CD8-positive, alpha-beta memory T cell (primary cell): ENCODE results near the gene DTWD2. TPM values are rescaled to one million over a fixed set of nuclear protein-coding genes. Genes with fewer than 3 reads are reported as not detected.

Source experiments
- CTCF ChIA-PET: fragments of 350-600 bp; sonication (Branson Sonifier 250); formaldehyde crosslinking; loops from one replicate; lab custom pipeline; 2021; ENCODE audit warnings: antibody characterized with exemption; lab: Charles Lee
- POLR2A ChIA-PET: fragments of 350-600 bp; sonication (Branson Sonifier 250); formaldehyde crosslinking; loops from one replicate; lab custom pipeline; 2021; ENCODE audit warnings: antibody characterized with exemption; lab: Charles Lee
- DNase-seq, 5 donors: peaks; one replicate each; pipeline versions ENCODE4 v3.0.0 to v3.0.0-alpha.2; 2020 to 2022; ENCODE audit warnings: mixed read lengths in 1 of 5
- H3K27ac ChIP-seq: one replicate; pipeline ENCODE4 v1.7.0; 2013; ENCODE audit warnings: low read depth, mild to moderate bottlenecking, low read length, moderate library complexity
- H3K27me3 ChIP-seq: 2 replicates; pipeline ENCODE4 v1.7.0; 2013; ENCODE audit warnings: low read length, mild to moderate bottlenecking; ENCODE audit not compliant: insufficient read depth, poor library complexity, severe bottlenecking
- H3K36me3 ChIP-seq: 2 replicates; pipeline ENCODE4 v1.7.0; 2013; ENCODE audit warnings: mild to moderate bottlenecking, low read length, moderate library complexity; ENCODE audit not compliant: insufficient read depth
- H3K4me1 ChIP-seq: 2 replicates; pipeline ENCODE4 v1.7.0; 2013; ENCODE audit warnings: mild to moderate bottlenecking, low read length, moderate library complexity; ENCODE audit not compliant: insufficient read depth
- H3K4me3 ChIP-seq: 2 replicates; pipeline ENCODE4 v1.7.0; 2013; ENCODE audit warnings: mild to moderate bottlenecking, low read length
- H3K9me3 ChIP-seq: 2 replicates; pipeline ENCODE4 v1.7.0; 2013; ENCODE audit warnings: mild to moderate bottlenecking, low read length
- H3K27ac Mint-ChIP-seq, 8 donors: one replicate each; pipeline ENCODE4 v1.8.0; 2020 to 2021; ENCODE audit warnings: mixed read lengths in 8 of 8, mild to moderate bottlenecking in 6 of 8, inconsistent platforms in 3 of 8, moderate library complexity in 3 of 8
- H3K27me3 Mint-ChIP-seq, 2 donors: one replicate each; pipeline ENCODE4 v1.8.0; 2020 to 2021; ENCODE audit warnings: mixed read lengths in 2 of 2, mild to moderate bottlenecking in 1 of 2, moderate library complexity in 1 of 2
- H3K36me3 Mint-ChIP-seq, 3 donors: one replicate each; pipeline ENCODE4 v1.8.0; 2020 to 2021; ENCODE audit warnings: mixed read lengths in 3 of 3, inconsistent platforms in 1 of 3, mild to moderate bottlenecking in 1 of 3
- H3K4me1 Mint-ChIP-seq, 3 donors: one replicate each; pipeline ENCODE4 v1.8.0; 2020 to 2021; ENCODE audit warnings: mixed read lengths in 3 of 3, inconsistent platforms in 1 of 3, mild to moderate bottlenecking in 1 of 3
- H3K4me3 Mint-ChIP-seq, 7 donors: one replicate each; pipeline ENCODE4 v1.8.0; 2020 to 2021; ENCODE audit warnings: mixed read lengths in 7 of 7, mild to moderate bottlenecking in 6 of 7, moderate library complexity in 4 of 7, inconsistent platforms in 2 of 7
- H3K9me3 Mint-ChIP-seq, 5 donors: one replicate each; pipeline ENCODE4 v1.8.0; 2020 to 2022; ENCODE audit warnings: mixed read lengths in 5 of 5, mild to moderate bottlenecking in 3 of 5, moderate library complexity in 2 of 5, inconsistent platforms in 1 of 5
- polyA plus RNA-seq: library from polyadenylated mRNA; unstranded; fragments of 300-500 nt; fragmentation: Illumina TruSeq; gene quantifications from one replicate; pipeline ENCODE4 v1.2.3, GENCODE V29; 2021
- total RNA-seq, 2 experiments: library from RNA; stranded (reverse); gene quantifications; one replicate each; pipeline ENCODE4 v1.2.3, GENCODE V29; 2021

The DTWD2 gene
- total and polyA plus RNA-seq, 3 experiments from 2014 or later: 3.3 to 4.2 (median 3.7) TPM

- POLR2A ChIA-PET: no interaction called here
- CTCF ChIA-PET: no interaction called here
- no peaks in the 10 kb centered on the region for H3K36me3 ChIP-seq
- peaks cover 0 to 4% (median 0%) of the 10 kb centered on the region in 3 donors for H3K36me3 Mint-ChIP-seq
- no peaks in the 10 kb centered on the region for H3K9me3 Mint-ChIP-seq
- H3K27me3 Mint-ChIP-seq: peaks cover 0 to 3% of the 10 kb centered on the region in 2 donors
- no peaks in the 10 kb centered on the region for H3K4me1 Mint-ChIP-seq
- no peak overlapping the region for H3K4me3 Mint-ChIP-seq
- H3K27ac ChIP-seq: no peak overlapping the region
- H3K4me1 ChIP-seq: no peaks in the 10 kb centered on the region
- H3K27me3 ChIP-seq: no peaks in the 10 kb centered on the region
- H3K4me3 ChIP-seq: no peak overlapping the region
- H3K9me3 ChIP-seq: no peaks in the 10 kb centered on the region
- H3K27ac Mint-ChIP-seq: no peak overlapping the region
- DNase-seq: no peak
These were observed 199.0 kb downstream of the DTWD2 start for GRCh38 chr5:118789366-118789765.

DNA sequence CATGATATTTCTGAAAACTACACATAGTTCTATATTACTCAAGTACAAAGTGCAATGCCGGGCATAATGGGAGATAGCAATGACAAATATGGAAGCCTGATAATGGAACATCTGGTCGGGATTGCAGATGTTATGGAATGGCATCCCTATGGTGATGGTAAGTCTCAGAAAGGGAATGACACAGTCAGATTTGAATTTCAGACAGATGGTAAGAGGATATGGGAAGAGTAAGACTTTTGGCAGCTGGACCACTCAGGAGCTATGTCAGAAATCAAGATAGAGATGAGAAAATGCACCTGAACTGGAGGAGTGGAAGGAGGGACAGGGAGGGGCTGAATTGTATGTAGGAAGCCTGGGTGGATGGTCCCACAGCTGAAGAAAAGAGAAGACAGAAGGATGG, 200.0 kb downstream of the DTWD2 start:
- peaks cover 0 to 3% of the 10 kb centered on the region in 2 donors for H3K27me3 Mint-ChIP-seq
- CTCF ChIA-PET: no interaction called here
- Histone ChIP-seq H3K27me3 (no peaks in the 10 kb centered on the region), H3K4me1 (no peaks in the 10 kb centered on the region), H3K36me3 (no peaks in the 10 kb centered on the region), H3K9me3 (no peaks in the 10 kb centered on the region), H3K27ac (no peak overlapping the region), H3K4me3 (no peak overlapping the region)
- H3K4me1 Mint-ChIP-seq: no peaks in the 10 kb centered on the region
- POLR2A ChIA-PET: no interaction called here
- no peak for DNase-seq
- peaks cover 0 to 4% (median 0%) of the 10 kb centered on the region in 3 donors for H3K36me3 Mint-ChIP-seq
- no peaks in the 10 kb centered on the region for H3K9me3 Mint-ChIP-seq
- peak overlapping the region in 1 of 8 donors; percentile 0 for H3K27ac Mint-ChIP-seq
- no peak overlapping the region for H3K4me3 Mint-ChIP-seq

Other genes starting within 250 kb of the DTWD2 start
- 10 to 100 TPM; 25.9 to 26.2 TPM for gene DMXL1, start 82.5 kb upstream of the DTWD2 start, total RNA-seq
- 12.9 TPM for gene DMXL1, start 82.5 kb upstream of the DTWD2 start, polyA plus RNA-seq